ENCODE data around the gene ART3.
"Not testable (repeated sequence)": the region's sequence is repeated elsewhere in the genome, so short reads cannot be mapped to it uniquely, and the experiment has no call there.

The ART3 gene

DNA sequence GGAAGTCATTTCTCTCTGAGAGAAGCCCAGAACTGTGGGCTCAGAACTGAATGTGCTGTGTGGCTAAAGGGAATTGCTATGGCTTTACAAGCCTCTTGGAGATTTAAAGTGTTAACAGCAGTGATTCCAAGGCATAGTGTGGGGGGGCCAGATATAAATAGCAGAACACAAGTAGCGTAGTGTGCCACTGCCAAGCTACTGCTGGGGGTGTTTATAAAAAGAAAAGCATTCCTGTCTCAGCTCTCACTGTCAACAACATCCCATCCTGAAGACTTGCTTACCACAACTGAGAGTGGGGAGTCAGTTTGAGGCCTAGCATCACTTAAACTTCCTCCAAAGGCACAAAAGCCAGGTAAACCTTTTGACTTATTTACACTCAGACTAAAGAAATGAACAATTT, at the start of gene ART3:
ART3 (plus strand) TSS at position 242 of the 400 bp plus-strand sequence. CDS start 1,181 bp downstream, outside the sequence.
- DNase-seq, result no peak

- DNase-seq, result peak in 1 of 2 donors; percentile 45
Observed at GRCh38 chr4:76028350-76028765, 46.2 kb upstream of the ART3 start.

DNA sequence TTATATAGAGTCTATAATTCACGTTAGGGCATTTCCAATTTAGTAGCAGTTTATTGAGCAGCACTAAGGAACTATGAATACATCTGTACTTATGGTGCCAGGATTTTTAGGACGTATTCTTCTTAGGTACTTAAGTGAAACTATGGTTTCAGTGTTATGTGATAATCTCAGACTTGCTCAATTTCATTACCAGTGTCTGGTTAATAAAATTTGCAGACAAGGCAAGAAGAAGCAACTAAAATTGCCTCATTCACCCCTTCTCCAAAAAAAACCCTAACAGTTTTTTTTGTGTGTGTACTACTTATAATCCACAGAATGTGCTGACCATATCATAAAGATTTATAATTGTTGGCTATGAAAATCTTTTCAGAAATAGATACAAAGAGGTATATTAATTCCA, 45.2 kb upstream of the ART3 start:
- DNase-seq, result no peak

DNA sequence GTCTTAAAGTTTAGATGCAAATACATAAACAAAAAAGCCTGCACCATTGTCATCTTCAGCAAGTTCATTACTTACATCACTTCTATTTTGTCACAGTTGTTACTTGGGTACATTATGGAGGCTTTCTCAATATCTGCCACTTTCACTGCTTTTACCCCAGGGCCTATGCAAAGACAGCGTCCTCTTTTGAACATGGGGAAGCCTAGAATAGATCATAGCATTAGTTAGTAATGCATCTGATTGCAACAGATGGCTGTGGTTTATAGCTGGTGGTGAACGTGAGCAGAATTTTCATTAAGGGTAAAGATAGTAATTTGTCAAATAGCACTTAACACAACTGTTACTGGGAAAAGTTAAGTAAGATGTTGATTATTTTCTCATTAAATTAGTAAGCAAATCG, 39.4 kb upstream of the ART3 start:
- no peak for DNase-seq

DNA sequence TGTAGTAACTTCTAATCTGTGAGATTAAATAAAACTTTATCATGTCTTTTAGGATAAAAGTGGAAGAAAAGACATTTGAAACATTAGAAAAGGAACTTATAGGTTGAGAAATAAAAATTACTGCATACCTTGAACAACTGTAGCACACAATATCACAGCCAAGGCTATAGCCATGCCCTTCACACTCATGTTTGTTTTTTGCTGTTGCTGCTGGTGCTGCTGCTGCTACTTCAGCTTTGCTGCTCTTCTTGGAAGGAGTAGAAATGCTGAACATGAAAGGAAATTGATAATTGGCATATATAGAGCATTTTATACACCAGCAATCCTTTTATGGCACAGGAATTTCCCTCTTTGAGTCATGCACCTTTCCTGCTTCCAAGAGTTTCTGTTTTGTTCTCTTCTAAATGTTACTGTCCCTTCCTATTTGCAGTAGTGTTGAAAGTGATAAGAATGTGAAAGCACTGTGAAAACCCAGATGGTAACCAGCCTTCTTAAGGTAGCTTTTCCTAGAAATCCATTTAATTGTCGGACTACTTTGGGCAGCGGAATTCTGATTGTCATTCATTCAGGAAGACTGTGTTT, 38.6 kb upstream of the ART3 start, which contains the start of gene CXCL11:
CXCL11 (minus strand) TSS at position 272 of the 582 bp plus-strand sequence; CDS start at position 189, 83 bp downstream.
- no peak for DNase-seq

DNA sequence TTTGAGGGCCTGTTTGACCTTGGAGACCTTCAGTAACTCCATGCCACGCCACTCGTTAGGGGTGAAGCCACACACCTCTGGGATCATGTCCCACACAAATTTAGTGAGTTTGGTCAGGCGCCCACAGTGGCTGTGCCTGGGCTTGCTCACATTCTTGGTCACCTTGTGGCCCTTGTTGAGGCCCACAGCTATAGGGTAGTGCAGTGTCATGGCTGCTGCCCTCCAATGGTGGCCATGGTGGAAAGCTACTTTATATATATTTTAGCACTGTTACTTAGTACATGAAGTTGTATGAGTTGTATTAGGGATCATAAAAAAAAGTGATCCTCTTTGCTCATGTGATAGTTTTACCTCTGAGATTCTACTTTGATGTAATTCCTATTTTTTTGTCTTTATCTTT, 37.7 kb upstream of the ART3 start:
- DNase-seq, result no peak

- not testable (repeated sequence) for DNase-seq
Observed at GRCh38 chr4:76042241-76042998, 32.1 kb upstream of the ART3 start.

- DNase-seq, result not testable (repeated sequence)
Observed at GRCh38 chr4:76043306-76043705, 31.2 kb upstream of the ART3 start.

DNA sequence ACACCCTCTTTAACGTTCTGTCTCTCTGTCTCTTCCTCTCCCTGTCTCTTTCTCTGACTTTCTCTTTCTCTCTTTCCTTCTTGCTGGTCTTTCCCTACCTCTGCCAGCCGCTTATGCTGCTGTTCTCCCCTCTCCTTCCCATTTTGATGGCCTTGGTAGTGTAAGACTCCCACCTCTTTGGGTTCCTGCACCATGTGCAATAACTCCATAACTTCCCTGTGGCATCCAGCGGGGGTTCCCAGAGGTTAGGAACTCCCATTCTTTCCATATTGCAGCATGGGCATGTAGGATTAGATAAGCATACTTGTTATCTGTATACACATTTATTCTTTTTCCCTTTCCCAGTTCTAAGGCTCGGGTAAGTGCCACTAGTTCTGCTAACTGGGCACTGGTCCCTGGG, 29.8 kb upstream of the ART3 start:
- DNase-seq, result not testable (repeated sequence)

GRCh38 chr4:76049860-76050416, 24.6 kb upstream of the ART3 start:
- not testable (repeated sequence) for DNase-seq

DNA sequence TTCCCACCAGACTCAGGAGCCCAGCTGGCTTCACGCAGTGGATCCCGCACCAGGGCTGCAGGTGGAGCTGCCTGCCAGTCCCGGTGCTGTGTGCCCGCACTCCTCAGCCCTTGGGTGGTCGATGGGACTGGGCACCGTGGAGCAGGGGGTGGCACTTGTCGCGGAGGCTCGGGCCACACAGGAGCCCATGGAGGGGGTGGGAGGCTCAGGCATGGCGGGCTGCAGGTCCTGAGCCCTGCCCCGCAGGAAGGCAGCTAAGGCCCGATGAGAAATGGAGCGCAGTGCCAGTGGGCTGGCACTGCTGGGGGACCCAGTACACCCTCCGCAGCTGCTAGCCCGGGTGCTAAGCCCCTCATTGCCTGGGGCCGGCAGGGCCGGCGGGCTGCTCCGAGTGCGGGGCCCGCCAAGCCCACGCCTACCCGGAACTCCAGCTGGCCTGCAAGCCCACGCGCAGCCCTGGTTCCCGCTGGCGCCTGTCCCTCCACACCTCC, 23.9 kb upstream of the ART3 start:
- not testable (repeated sequence) for DNase-seq

GRCh38 chr4:76053730-76054129, 20.8 kb upstream of the ART3 start:
- DNase-seq, result no peak

GRCh38 chr4:76055016-76055415, 19.5 kb upstream of the ART3 start:
- no peak for DNase-seq

DNA sequence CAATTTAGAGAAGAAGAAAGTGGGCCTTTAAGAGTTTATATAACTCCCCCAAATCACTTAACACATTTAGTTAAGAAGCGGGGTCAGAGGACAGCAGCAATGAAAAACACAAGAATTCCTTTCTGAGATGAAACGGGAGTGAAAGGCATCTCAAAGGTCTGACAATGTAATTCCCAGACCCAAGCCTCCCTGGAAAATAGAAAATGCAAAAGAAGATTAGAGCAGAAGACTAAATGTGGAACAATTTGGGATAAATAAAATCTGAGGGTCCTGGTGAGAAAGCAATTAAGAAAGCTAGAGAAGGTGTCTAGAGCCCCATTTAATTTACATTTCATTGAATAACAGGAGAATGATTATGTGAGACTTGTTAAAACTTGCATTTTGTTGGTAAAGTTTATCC, 19.1 kb upstream of the ART3 start:
- no peak for DNase-seq

DNA sequence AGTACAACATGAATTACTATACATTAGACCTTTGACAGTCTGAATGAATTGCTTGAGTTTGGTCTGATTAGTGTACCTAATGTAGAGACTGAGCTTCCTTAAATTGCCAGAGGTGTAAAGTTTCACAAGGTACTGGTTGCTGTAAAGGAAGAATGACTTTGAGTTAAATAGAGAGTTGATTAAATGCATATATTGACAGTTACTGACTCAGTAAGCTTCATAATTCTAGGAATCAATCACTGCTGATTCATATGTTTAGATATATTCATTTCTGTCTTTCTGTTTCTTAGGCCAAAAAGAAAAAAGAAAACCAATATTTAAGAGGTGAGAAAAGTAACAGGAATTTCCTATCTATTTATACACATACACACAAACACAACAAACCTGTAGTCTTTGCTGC, 16.2 kb upstream of the ART3 start:
- DNase-seq, result no peak

DNA sequence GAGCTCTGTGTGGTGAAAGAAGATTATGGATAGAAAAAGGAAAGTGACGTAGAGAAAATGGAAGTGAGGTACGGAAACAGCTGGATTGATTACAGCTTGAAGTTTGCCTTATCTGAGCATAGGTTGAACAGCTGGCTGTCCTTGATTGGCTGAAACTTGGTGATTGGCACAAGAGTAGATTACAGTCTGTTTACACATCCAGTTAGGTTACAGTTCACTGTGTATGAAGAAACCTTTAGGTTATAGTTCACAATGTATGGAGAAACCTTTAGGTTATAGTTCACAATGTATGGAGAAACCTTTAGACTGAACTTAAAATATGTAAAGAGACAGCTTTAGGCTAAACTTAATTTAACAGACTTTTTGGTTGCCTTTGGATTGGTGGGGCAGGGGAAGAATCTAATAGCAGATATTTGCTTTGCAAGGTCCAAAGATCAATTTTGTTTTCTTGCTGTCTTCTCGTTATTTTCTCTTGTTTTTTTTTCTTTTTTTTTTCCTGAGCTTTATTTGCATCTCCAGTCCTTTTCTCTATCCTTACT, 15.6 kb upstream of the ART3 start:
- no peak for DNase-seq

DNA sequence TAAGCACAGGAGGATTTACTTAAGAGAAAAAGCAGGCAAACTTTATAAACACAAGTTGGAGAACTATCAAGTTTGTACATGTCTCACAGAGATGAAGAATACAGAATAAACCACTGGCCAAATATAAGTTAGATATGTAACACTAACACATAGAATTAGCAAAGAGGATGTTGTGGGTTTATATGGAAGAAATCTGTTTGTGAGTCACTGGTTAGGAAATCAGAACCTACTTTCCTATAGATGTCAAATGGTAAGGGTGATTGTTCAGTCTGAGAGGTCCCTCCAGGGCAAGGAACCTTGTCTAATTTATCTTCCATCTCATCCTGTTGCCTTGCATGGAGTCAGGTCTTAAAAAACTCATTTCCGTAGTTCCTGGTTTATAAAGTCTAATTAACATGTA, 14.8 kb upstream of the ART3 start:
- peak in 1 of 2 donors; percentile 9 for DNase-seq

- no peak for DNase-seq
Observed at GRCh38 chr4:76060506-76060905, 14.0 kb upstream of the ART3 start.

- DNase-seq, result no peak
Observed at GRCh38 chr4:76061421-76061820, 13.1 kb upstream of the ART3 start.

DNA sequence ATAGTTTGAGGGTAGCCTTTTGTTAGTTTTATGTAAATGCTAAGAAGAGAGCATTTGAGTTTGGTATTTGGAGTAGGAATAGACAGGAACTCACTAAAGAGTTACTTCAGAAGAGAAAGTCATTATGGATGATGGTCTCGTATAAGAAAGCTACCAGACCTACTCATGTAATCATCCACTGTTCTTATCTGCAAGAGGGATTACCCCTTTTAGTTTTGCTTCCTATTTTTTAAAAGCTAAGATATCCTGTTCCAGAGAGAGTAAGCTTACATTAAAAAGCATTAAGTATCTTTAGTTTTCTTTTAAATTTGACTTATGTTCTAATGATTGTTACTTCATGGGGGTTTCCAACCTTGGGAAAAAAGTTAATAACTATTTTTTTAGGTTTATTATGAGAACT, 12.5 kb upstream of the ART3 start:
- no peak for DNase-seq

DNA sequence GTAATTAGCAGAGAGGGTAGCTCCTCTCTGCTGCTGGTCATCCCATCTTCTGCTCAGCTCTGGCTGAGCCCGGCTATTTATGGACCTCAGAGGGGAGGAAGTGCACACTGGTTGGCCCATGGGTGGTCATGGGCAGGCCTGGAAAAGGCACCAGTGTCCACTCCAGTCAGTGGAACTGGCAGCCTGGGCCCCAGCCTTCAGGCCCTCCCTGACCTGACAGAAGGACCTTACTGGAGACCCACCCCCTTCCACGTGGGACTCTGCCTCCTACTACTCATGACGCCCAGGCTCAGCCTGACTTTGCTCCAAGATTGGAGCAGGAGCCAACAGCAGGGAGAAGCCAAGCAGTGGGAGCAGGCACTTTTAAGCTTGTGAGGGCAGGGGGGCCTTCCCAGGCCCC, 8.0 kb upstream of the ART3 start:
- DNase-seq, result no peak

GRCh38 chr4:76067652-76068286, 6.7 kb upstream of the ART3 start:
- DNase-seq, result peak in 1 of 2 donors; percentile 44

GRCh38 chr4:76072760-76073159, 1.7 kb upstream of the ART3 start:
- no peak for DNase-seq

All from bone marrow (tissue), 2 donors.